SK-N-SH (cell line): ENCODE data around the gene SPEG. TPM values are rescaled to one million over a fixed set of nuclear protein-coding genes. Genes with fewer than 3 reads are reported as not detected.

Source experiments
- CTCF ChIA-PET: fragments of 300-600, 350-600 bp; formaldehyde crosslinking; extraction: SDS; loops from one replicate; lab custom pipeline; 2021; lab: Yijun Ruan, JAX
- POLR2A ChIA-PET: fragments of 350-600 bp; sonication (Branson Sonifier 250); formaldehyde crosslinking; extraction: SDS; loops from one replicate; lab custom pipeline; 2020; ENCODE audit warnings: antibody characterized with exemption, inconsistent platforms; lab: Yijun Ruan, JAX
- DNase-seq: peaks from one replicate; pipeline ENCODE4 v3.0.0; 2012
- H2AFZ ChIP-seq: fragments of 200-600 bp; sonication (generic); 2 replicates; pipeline ENCODE4 v1.8.1; 2016; ENCODE audit warnings: antibody characterized with exemption, mild to moderate bottlenecking, low read depth
- H3F3A ChIP-seq: fragments of 200-600 bp; sonication (generic); replicated peaks from 2 replicates; pipeline ENCODE3; 2016; ENCODE audit warnings: antibody characterized with exemption, mild to moderate bottlenecking; ENCODE audit not compliant: insufficient read depth
- H3K27ac ChIP-seq, 2 experiments: fragments of 200-500 bp in 1 of 2; fragments of 200-600 bp in 1 of 2; sonication (Bioruptor generic) in 1 of 2; sonication (generic), shearing (Covaris generic) in 1 of 2; 2 replicates each; pipeline versions ENCODE4 v1.5.1 to v1.6.1; 2014 to 2016; ENCODE audit warnings: low read depth in 2 of 2, inconsistent platforms in 1 of 2, low read length in 1 of 2, mild to moderate bottlenecking in 1 of 2, mixed read lengths in 1 of 2
- H3K27me3 ChIP-seq: fragments of 200-600 bp; sonication (generic), shearing (Covaris generic); 2 replicates; pipeline ENCODE4 v1.6.1; 2016; ENCODE audit warnings: mixed run types; ENCODE audit not compliant: insufficient read depth
- H3K36me3 ChIP-seq, 2 experiments: fragments of 200-500 bp in 1 of 2; fragments of 200-600 bp in 1 of 2; sonication (Bioruptor generic) in 1 of 2; sonication (generic) in 1 of 2; replicated peaks in 1 of 2; 2 replicates each; pipeline versions ENCODE3 to v1.5.1; 2014 to 2016; ENCODE audit warnings: low read length in 1 of 2, mild to moderate bottlenecking in 1 of 2; ENCODE audit not compliant: insufficient read depth in 2 of 2, control insufficient read depth in 1 of 2
- H3K4me1 ChIP-seq, 2 experiments: fragments of 200-500 bp in 1 of 2; fragments of 200-600 bp in 1 of 2; sonication (Bioruptor generic) in 1 of 2; sonication (generic), shearing (Covaris generic) in 1 of 2; 2 replicates each; pipeline versions ENCODE4 v1.5.1 to v1.6.1; 2014 to 2016; ENCODE audit warnings: low read depth in 1 of 2, low read length in 1 of 2, mixed run types in 1 of 2; ENCODE audit not compliant: insufficient read depth in 2 of 2, control insufficient read depth in 1 of 2
- H3K4me2 ChIP-seq: fragments of 200-600 bp; sonication (generic), shearing (Covaris generic); 2 replicates; pipeline ENCODE4 v1.6.1; 2017; ENCODE audit warnings: mixed run types
- H3K4me3 ChIP-seq, 2 experiments: fragments of 200-500 bp in 1 of 2; fragments of 200-600 bp in 1 of 2; sonication (Bioruptor generic) in 1 of 2; sonication (generic), shearing (Covaris generic) in 1 of 2; 2 replicates each; pipeline versions ENCODE4 v1.5.1 to v1.8.1; 2014 to 2016; ENCODE audit warnings: low read depth in 2 of 2, inconsistent platforms in 1 of 2, low read length in 1 of 2, mild to moderate bottlenecking in 1 of 2, mixed read lengths in 1 of 2, moderate library complexity in 1 of 2
- H3K79me2 ChIP-seq: fragments of 200-600 bp; sonication (generic); 2 replicates; pipeline ENCODE4 v1.8.1; 2017; ENCODE audit warnings: mild to moderate bottlenecking; ENCODE audit not compliant: insufficient read depth
- H3K9ac ChIP-seq: fragments of 200-600 bp; sonication (generic); 2 replicates; pipeline ENCODE4 v1.6.1; 2017; ENCODE audit warnings: mixed run types
- H3K9me2 ChIP-seq: fragments of 200-600 bp; sonication (generic); 2 replicates; pipeline ENCODE4 v1.6.1; 2017; ENCODE audit warnings: mixed run types
- H3K9me3 ChIP-seq: fragments of 200-600 bp; sonication (generic); 2 replicates; pipeline ENCODE4 v1.6.1; 2017; ENCODE audit warnings: mixed run types, mild to moderate bottlenecking, moderate library complexity
- H4K20me1 ChIP-seq: fragments of 200-600 bp; sonication (generic); 2 replicates; pipeline ENCODE4 v1.6.1; 2017; ENCODE audit warnings: mild to moderate bottlenecking, mixed run types; ENCODE audit not compliant: insufficient read depth
- CHD2 ChIP-seq: fragments of 150-350 bp; IDR thresholded peaks from 2 replicates; pipeline ENCODE4 v1.6.1; 2018; ENCODE audit warnings: low read length; ENCODE audit not compliant: partially characterized antibody
- FOSL2 ChIP-seq: IDR thresholded peaks from 2 replicates; pipeline ENCODE4 v1.4.0; 2012; ENCODE audit warnings: low read depth, mild to moderate bottlenecking, moderate library complexity, borderline replicate concordance
- JUND ChIP-seq: IDR thresholded peaks from 2 replicates; pipeline ENCODE4 v1.4.0; 2012
- MXI1 ChIP-seq: IDR thresholded peaks from 2 replicates; pipeline ENCODE4 v1.6.1; 2012; ENCODE audit warnings: mild to moderate bottlenecking, low read depth, low read length, improper control_type of control experiment
- NFIC ChIP-seq: IDR thresholded peaks from 2 replicates; pipeline ENCODE4 v1.4.0; 2012; ENCODE audit warnings: borderline replicate concordance
- PBX3 ChIP-seq: IDR thresholded peaks from 2 replicates; pipeline ENCODE4; 2012
- RAD21 ChIP-seq: IDR thresholded peaks from 2 replicates; pipeline ENCODE4 v1.6.1; 2012; ENCODE audit warnings: mild to moderate bottlenecking, low read length
- RCOR1 ChIP-seq: fragments of 150-350 bp; IDR thresholded peaks from 2 replicates; pipeline ENCODE4 v1.6.1; 2017; ENCODE audit warnings: antibody characterized with exemption, low read length
- SIN3A ChIP-seq: IDR thresholded peaks from 2 replicates; pipeline ENCODE4 v1.6.1; 2012; ENCODE audit warnings: low read depth, mild to moderate bottlenecking, low read length, moderate library complexity, borderline replicate concordance
- SMC3 ChIP-seq: IDR thresholded peaks from 2 replicates; pipeline ENCODE4 v1.6.1; 2012; ENCODE audit warnings: low read depth, low read length, improper control_type of control experiment
- TCF12 ChIP-seq: IDR thresholded peaks from 2 replicates; pipeline ENCODE4 v1.4.0; 2012
- YY1 ChIP-seq: IDR thresholded peaks from 2 replicates; pipeline ENCODE4 v1.4.0; 2012; ENCODE audit warnings: low read depth, mild to moderate bottlenecking
- WGBS: methylation state at CpG from one replicate; pipeline ENCODE4 v1.1.6; 2017; ENCODE audit warnings: low lambda C conversion rate; 5-methylcytosine and 5-hydroxymethylcytosine counted together
- polyA plus RNA-seq, 3 experiments: library from polyadenylated mRNA; depleted of rRNA; stranded (reverse); fragments of >200 nt; gene quantifications; 2 replicates each; pipeline ENCODE4 v1.2.3, GENCODE V29; 2012
- TF ChIP-seq, protein P1 (sequence below): fragments of 200-600 bp; sonication (generic); IDR thresholded peaks from 2 replicates; pipeline ENCODE4 v1.6.1; 2017; ENCODE audit warnings: antibody characterized with exemption, mild to moderate bottlenecking, moderate library complexity

Gene SPEG
- polyA plus RNA-seq, 1 of the 3 experiments (the other 2 are of a cell fraction): 107 TPM

DNA sequence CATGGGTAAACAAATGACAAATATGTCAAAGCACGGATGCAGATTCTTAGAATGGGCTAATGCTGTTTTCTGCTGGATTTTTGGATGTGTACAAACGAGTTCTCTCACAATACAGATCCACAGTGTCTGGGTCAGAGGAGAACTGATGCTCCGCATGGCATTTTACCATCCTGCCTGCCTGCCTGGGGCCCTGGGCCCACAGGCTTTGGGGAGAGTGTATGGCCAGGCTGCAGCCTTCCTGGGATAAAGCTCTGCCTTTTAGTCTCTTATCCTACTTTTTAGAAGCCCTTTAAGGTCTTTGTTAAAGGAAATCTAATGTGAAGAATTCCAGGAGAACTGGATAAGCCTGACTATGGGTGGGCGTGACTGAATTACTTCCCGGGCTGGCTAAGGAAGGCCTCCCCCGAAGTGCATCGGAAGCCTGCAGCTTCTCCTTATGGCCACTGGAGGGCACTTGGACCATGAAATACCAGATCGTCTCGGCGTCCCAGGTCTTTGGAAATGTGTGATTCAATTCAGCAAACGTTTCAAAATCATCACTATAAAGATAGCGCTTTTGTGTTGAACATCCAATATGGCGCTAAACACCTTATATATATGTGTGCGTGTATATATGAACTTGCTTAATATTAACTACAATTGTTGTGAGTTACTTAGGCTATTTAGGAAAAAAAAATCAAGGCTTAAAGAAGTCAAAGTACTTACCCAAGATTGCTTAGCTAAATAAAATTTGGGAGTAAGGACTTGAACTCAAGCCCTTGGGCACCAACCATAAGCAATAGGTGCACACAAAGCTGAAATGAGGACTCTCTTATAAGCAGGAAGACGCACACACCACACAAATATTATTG is 31.8 kb upstream of the SPEG start:
- DNase-seq: peak; percentile 87
- Histone ChIP-seq H3K4me3 (no peak overlapping the region; a peak in 1 of 4 replicates), H3K9me2 (no peaks in the 10 kb centered on the region), H3K27me3 (no peaks in the 10 kb centered on the region), H3K36me3 (no peaks in the 10 kb centered on the region), H2AFZ (peak overlapping the region; percentile 32; the same call in 1 of the 2 replicates), H3K27ac (no peak overlapping the region), H3K4me2 (no peak overlapping the region), H4K20me1 (no peaks in the 10 kb centered on the region), H3F3A (peaks cover 9% of the 10 kb centered on the region), H3K79me2 (no peaks in the 10 kb centered on the region), H3K9me3 (no peaks in the 10 kb centered on the region), H3K9ac (no peak overlapping the region), H3K4me1 (peaks cover 20 to 22% of the 10 kb centered on the region in 2 experiments; a peak in 3 of 4 replicates)
- WGBS: 15% methylated on average over 14 of the region's 15 CpGs
- POLR2A ChIA-PET: interaction anchor here (1.2 to 1.4 kb wide), 2 partner anchors 14 to 39 kb away, joined by 3 read pairs; no protein-coding TSS in a partner anchor
- TF ChIP-seq FOSL2 (no peak), SMC3 (peak; percentile 93), MXI1 (0 out of 2 replicates have a peak, but pooled peaks have one; percentile 23), TCF12 (no peak), YY1 (peak; percentile 55; the same call in 1 of the 2 replicates), RAD21 (peak; percentile 96), JUND (no peak), SIN3A (0 out of 2 replicates have a peak, but pooled peaks have one; percentile 42), CHD2 (peak; percentile 15)
- TF ChIP-seq, protein P1, sequence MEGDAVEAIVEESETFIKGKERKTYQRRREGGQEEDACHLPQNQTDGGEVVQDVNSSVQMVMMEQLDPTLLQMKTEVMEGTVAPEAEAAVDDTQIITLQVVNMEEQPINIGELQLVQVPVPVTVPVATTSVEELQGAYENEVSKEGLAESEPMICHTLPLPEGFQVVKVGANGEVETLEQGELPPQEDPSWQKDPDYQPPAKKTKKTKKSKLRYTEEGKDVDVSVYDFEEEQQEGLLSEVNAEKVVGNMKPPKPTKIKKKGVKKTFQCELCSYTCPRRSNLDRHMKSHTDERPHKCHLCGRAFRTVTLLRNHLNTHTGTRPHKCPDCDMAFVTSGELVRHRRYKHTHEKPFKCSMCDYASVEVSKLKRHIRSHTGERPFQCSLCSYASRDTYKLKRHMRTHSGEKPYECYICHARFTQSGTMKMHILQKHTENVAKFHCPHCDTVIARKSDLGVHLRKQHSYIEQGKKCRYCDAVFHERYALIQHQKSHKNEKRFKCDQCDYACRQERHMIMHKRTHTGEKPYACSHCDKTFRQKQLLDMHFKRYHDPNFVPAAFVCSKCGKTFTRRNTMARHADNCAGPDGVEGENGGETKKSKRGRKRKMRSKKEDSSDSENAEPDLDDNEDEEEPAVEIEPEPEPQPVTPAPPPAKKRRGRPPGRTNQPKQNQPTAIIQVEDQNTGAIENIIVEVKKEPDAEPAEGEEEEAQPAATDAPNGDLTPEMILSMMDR: peak; percentile 97
- CTCF ChIA-PET: interaction anchor here (0.6 to 10.1 kb wide), 53 partner anchors 8 to 286 kb away, joined by 3 to 256 read pairs (median 7); partner anchors contain the start of genes ASIC4, CHPF, DES and DNAJB2

DNA sequence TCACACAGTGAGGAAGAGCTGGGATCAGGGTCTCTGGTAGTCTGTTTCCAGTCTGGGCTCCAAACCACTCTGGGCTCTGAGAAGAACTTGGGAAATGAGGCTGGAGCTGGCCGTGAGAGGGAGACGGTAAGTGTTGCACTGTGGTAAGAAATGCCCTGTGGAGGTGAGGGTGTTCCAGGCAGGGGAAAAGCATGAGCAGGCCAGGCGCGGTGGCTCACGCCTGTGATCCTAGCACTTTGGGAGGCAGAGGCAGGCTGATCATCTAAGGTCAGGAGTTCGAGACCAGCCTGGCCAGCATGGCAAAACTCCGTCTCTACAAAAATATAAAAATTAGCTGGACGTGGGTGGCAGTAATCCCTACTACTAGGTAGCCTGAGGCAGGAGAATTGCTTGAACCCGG is 30.8 kb upstream of the SPEG start:
- WGBS: 91% methylated on average over 9 of the region's 9 CpGs
- POLR2A ChIA-PET: interaction anchor here (1.5 kb wide), 1 partner anchor 106 kb away, joined by 4 read pairs; no protein-coding TSS in a partner anchor
- Histone ChIP-seq H3K4me1 (peaks cover 19 to 24% of the 10 kb centered on the region in 2 experiments; a peak in 3 of 4 replicates), H3K9me2 (no peaks in the 10 kb centered on the region), H4K20me1 (no peaks in the 10 kb centered on the region), H3K4me2 (no peak overlapping the region), H3K27ac (no peak overlapping the region), H3K36me3 (no peaks in the 10 kb centered on the region), H3K9ac (no peak overlapping the region), H3K9me3 (no peaks in the 10 kb centered on the region), H3K79me2 (no peaks in the 10 kb centered on the region), H3K4me3 (no peak overlapping the region), H3K27me3 (no peaks in the 10 kb centered on the region), H2AFZ (no peak overlapping the region), H3F3A (peaks cover 9% of the 10 kb centered on the region)
- no peak for TF ChIP-seq RCOR1
- no peak for TF ChIP-seq NFIC
- no peak for TF ChIP-seq PBX3
- CTCF ChIA-PET: interaction anchor here (0.6 to 10.1 kb wide), 37 partner anchors 9 to 285 kb away, joined by 3 to 256 read pairs (median 12); partner anchors contain the start of genes ASIC4, CHPF, DES and DNAJB2
- no peak for DNase-seq
